GM23248 (cell line): Measurements from ENCODE around the gene GMPR. TPM values are rescaled to one million over a fixed set of nuclear protein-coding genes. Genes with fewer than 3 reads are reported as not detected.

Source experiments
- DNase-seq: peaks from one replicate; pipeline ENCODE4 v3.0.0-alpha.2; 2015
- H2AFZ ChIP-seq: fragments of 200-600 bp; sonication (generic); 2 replicates; pipeline ENCODE4 v1.6.1; 2016; ENCODE audit warnings: antibody characterized with exemption
- H3F3A ChIP-seq: fragments of 200-600 bp; sonication (generic); 2 replicates; pipeline ENCODE4 v1.6.1; 2016; ENCODE audit warnings: mild to moderate bottlenecking, antibody characterized with exemption, mixed run types; ENCODE audit not compliant: insufficient read depth
- H3K27ac ChIP-seq: fragments of 200-600 bp; sonication (generic); 2 replicates; pipeline ENCODE4 v1.5.1; 2016; ENCODE audit warnings: mild to moderate bottlenecking
- H3K27me3 ChIP-seq: fragments of 200-600 bp; sonication (generic); replicated peaks from 2 replicates; pipeline ENCODE4 v1.6.1; 2016; ENCODE audit warnings: mild to moderate bottlenecking; ENCODE audit not compliant: insufficient read depth
- H3K36me3 ChIP-seq: fragments of 200-600 bp; sonication (generic); 2 replicates; pipeline ENCODE4 v1.6.1; 2016; ENCODE audit warnings: low read depth, mild to moderate bottlenecking
- H3K4me1 ChIP-seq: fragments of 200-600 bp; sonication (generic); 2 replicates; pipeline ENCODE4 v1.6.1; 2016; ENCODE audit warnings: mild to moderate bottlenecking; ENCODE audit not compliant: insufficient read depth
- H3K4me2 ChIP-seq: fragments of 200-600 bp; sonication (generic); one replicate; pipeline ENCODE4 v1.6.1; 2016; ENCODE audit warnings: mild to moderate bottlenecking; ENCODE audit not compliant: unreplicated experiment
- H3K4me3 ChIP-seq: fragments of 200-600 bp; sonication (generic); 2 replicates; pipeline ENCODE4 v1.5.1; 2016; ENCODE audit warnings: mild to moderate bottlenecking
- H3K79me2 ChIP-seq: fragments of 200-600 bp; sonication (generic); 2 replicates; pipeline ENCODE4 v1.6.1; 2016; ENCODE audit warnings: mild to moderate bottlenecking; ENCODE audit not compliant: insufficient read depth
- H3K9ac ChIP-seq: fragments of 200-600 bp; sonication (generic); 2 replicates; pipeline ENCODE4 v1.6.1; 2016; ENCODE audit warnings: mild to moderate bottlenecking
- H3K9me2 ChIP-seq: fragments of 200-600 bp; sonication (generic); 2 replicates; pipeline ENCODE4 v1.6.1; 2016; ENCODE audit warnings: mixed run types, mild to moderate bottlenecking, moderate library complexity; ENCODE audit not compliant: insufficient read depth
- H3K9me3 ChIP-seq: fragments of 200-600 bp; sonication (generic); one replicate; pipeline ENCODE4 v1.6.1; 2017; ENCODE audit warnings: low read depth
- H4K20me1 ChIP-seq: fragments of 200-600 bp; sonication (generic); 2 replicates; pipeline ENCODE4 v1.6.0; 2016; ENCODE audit not compliant: insufficient read depth
- EZH2 ChIP-seq: fragments of 200-600 bp; sonication (generic); IDR thresholded peaks from 2 replicates; pipeline ENCODE4 v1.6.1; 2018; ENCODE audit warnings: antibody characterized with exemption, mild to moderate bottlenecking; ENCODE audit not compliant: insufficient read depth, poor library complexity, severe bottlenecking
- EZH2phosphoT487 ChIP-seq: fragments of 200-600 bp; sonication (generic); IDR thresholded peaks from 2 replicates; pipeline ENCODE4 v1.6.1; 2018; ENCODE audit warnings: antibody characterized with exemption, moderate library complexity, mild to moderate bottlenecking, low read depth; ENCODE audit not compliant: insufficient read depth
- WGBS, 2 experiments: methylation state at CpG; one replicate each; pipeline ENCODE4 v1.1.6; 2015 to 2017; ENCODE audit warnings: low lambda C conversion rate in 2 of 2, low coverage in 1 of 2; ENCODE audit errors: missing lambda C conversion rate in 2 of 2; 5-methylcytosine and 5-hydroxymethylcytosine counted together
- in situ Hi-C: fragments of 300-500 bp; cut with MboI; formaldehyde crosslinking; loops from 2 replicates; pipeline ENCODE4 v1.15.0; 2020
- polyA plus RNA-seq: library from polyadenylated mRNA; unstranded; fragments of >200 nt; fragmentation: Nextera tagmentation; extraction: Ambion mirVana; gene quantifications from 2 replicates; pipeline ENCODE4 v1.2.1, GENCODE V29; 2016
- total RNA-seq: library from RNA; depleted of rRNA; stranded (reverse); fragments of >200 nt; shearing (Covaris generic); gene quantifications from 2 replicates; pipeline ENCODE4 v1.2.3, GENCODE V29; 2014

GMPR gene
- total and polyA plus RNA-seq, 2 experiments from 2014 or later: 2.2 to 2.3 TPM

GRCh38 chr6:16227048-16227562, 11.3 kb upstream of the GMPR start:
- in situ Hi-C loops: no loop called here
- Histone ChIP-seq H3K79me2 (no peaks in the 10 kb centered on the region), H3K9me3 (no peaks in the 10 kb centered on the region), H2AFZ (no peak overlapping the region), H3K4me2 (no peak overlapping the region), H4K20me1 (no peaks in the 10 kb centered on the region), H3K4me1 (no peaks in the 10 kb centered on the region), H3K9ac (no peak overlapping the region), H3K27ac (no peak overlapping the region), H3K9me2 (no peaks in the 10 kb centered on the region), H3K27me3 (peaks cover 21% of the 10 kb centered on the region), H3K36me3 (no peaks in the 10 kb centered on the region), H3K4me3 (no peak overlapping the region), H3F3A (no peaks in the 10 kb centered on the region)
- TF ChIP-seq EZH2 (no peak), EZH2phosphoT487 (no peak)
- no peak for DNase-seq
- WGBS, 2 experiments: 82 to 92% methylated on average over 22 to 25 of the region's 32 CpGs

- no peaks in the 10 kb centered on the region for H4K20me1 ChIP-seq
- no peak overlapping the region for H3K4me2 ChIP-seq
- no peaks in the 10 kb centered on the region for H3K9me2 ChIP-seq
- H3K79me2 ChIP-seq: no peaks in the 10 kb centered on the region
- no peaks in the 10 kb centered on the region for H3F3A ChIP-seq
- no peaks in the 10 kb centered on the region for H3K4me1 ChIP-seq
- no peak overlapping the region for H3K9ac ChIP-seq
- 76 to 93% methylated on average over 6 to 7 of the region's 7 CpGs for WGBS, 2 experiments
- no peak for DNase-seq
- H3K36me3 ChIP-seq: no peaks in the 10 kb centered on the region
- no peak overlapping the region for H3K27ac ChIP-seq
- peaks cover 21% of the 10 kb centered on the region for H3K27me3 ChIP-seq
- H3K9me3 ChIP-seq: no peaks in the 10 kb centered on the region
- TF ChIP-seq EZH2 (no peak), EZH2phosphoT487 (no peak)
- no peak overlapping the region for H2AFZ ChIP-seq
- in situ Hi-C loops: no loop called here
- H3K4me3 ChIP-seq: no peak overlapping the region
Measured at GRCh38 chr6:16227605-16228004, 10.8 kb upstream of the GMPR start.

DNA sequence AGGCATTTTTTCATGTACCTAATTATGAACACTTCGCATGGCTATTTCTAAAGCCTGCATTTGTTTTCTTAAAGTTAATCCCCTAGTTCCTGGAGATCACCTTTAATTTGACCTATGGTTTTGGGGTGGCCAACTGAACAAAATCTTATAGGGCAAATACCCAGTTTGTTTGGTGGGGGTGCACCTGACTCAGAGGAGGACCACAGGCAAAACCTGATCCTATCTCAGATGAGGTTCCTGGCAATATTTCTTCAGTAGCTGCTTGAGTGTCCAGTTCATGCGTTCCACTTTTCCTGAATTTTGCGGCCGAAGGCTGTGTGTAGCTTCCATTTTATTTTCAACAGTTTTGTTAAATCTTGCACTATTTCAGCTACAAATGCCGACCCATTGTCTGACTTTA, 10.3 kb upstream of the GMPR start:
- no peak overlapping the region for H2AFZ ChIP-seq
- no peak overlapping the region for H3K9ac ChIP-seq
- no peaks in the 10 kb centered on the region for H3K4me1 ChIP-seq
- H4K20me1 ChIP-seq: no peaks in the 10 kb centered on the region
- H3K36me3 ChIP-seq: no peaks in the 10 kb centered on the region
- no peaks in the 10 kb centered on the region for H3F3A ChIP-seq
- 95 to 97% methylated on average over 5 of the region's 5 CpGs for WGBS, 2 experiments
- H3K9me3 ChIP-seq: no peaks in the 10 kb centered on the region
- no peak for DNase-seq
- H3K4me2 ChIP-seq: no peak overlapping the region
- TF ChIP-seq EZH2phosphoT487 (no peak), EZH2 (no peak)
- H3K27ac ChIP-seq: no peak overlapping the region
- H3K27me3 ChIP-seq: peaks cover 21% of the 10 kb centered on the region
- H3K4me3 ChIP-seq: no peak overlapping the region
- in situ Hi-C loops: no loop called here
- H3K9me2 ChIP-seq: no peaks in the 10 kb centered on the region
- H3K79me2 ChIP-seq: no peaks in the 10 kb centered on the region

DNA sequence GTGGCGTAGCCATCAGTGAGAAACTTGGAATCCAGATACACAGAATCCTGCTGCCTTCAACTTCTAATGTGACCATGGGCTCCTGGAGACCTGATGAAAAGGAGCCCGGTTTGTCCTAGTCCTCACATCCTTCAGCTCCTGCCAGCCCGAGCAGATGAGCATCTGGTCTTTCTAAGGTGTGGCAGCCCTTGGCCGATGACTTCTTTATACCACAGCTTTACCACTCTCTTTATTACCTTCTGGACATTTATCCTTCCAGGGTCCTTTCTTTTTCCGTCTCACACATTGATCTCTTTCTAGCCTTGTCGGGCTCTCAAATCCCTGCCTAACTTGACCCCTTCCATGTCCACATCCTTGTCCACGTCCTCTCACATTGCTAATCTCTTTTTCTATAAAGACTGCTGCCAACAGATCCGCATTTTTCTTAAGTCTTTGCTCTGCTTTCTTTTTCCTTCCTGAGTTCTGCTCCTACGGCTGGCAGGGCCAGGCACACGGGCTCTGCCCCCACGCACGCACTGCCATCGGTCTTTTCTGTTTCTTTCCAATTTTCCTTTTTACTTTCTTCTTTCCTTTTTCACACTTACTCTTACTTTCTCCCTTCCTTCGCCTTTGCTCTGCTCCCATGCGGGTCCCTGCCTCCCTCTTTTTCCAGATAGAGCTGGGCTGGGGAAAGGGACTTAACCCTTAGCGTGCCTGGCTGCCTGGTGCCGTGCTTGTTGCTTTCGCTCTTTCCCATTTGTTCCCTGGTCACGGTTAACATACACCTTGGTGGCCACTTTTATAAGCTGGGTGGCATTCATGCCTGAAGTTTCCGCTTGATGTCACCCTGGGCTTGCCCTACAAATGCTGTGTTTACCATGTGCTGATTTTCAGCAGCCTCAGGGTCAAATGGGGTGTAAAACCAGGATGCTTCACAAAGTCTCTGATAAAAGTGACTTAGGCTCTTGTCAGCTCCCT, 9.4 kb upstream of the GMPR start:
- peak overlapping the region; percentile 40 for H3K4me2 ChIP-seq
- no peaks in the 10 kb centered on the region for H3K79me2 ChIP-seq
- peaks cover 20% of the 10 kb centered on the region for H3K27me3 ChIP-seq
- in situ Hi-C loops: no loop called here
- DNase-seq: peak; percentile 35
- no peaks in the 10 kb centered on the region for H3K9me3 ChIP-seq
- H3K36me3 ChIP-seq: no peaks in the 10 kb centered on the region
- H3F3A ChIP-seq: no peaks in the 10 kb centered on the region
- H3K9ac ChIP-seq: no peak overlapping the region
- no peak overlapping the region for H3K27ac ChIP-seq
- 36 to 37% methylated on average over 19 of the region's 20 CpGs for WGBS, 2 experiments
- TF ChIP-seq EZH2 (peak; percentile 35), EZH2phosphoT487 (no peak)
- peak overlapping the region; percentile 45 for H2AFZ ChIP-seq
- peak overlapping the region; percentile 28 for H3K4me3 ChIP-seq
- no peaks in the 10 kb centered on the region for H4K20me1 ChIP-seq
- no peaks in the 10 kb centered on the region for H3K9me2 ChIP-seq
- no peaks in the 10 kb centered on the region for H3K4me1 ChIP-seq
